Ascending aorta (tissue), 2 donors: ENCODE results near the gene B4GALNT3. TPM values are rescaled to one million over a fixed set of nuclear protein-coding genes. Genes with fewer than 3 reads are reported as not detected.

ENCODE experiments used
- DNase-seq, 2 donors: peaks; one replicate each; pipeline ENCODE4 v3.0.0-alpha.2; 2019; ENCODE audit warnings: low spot score in 2 of 2
- H3K27ac ChIP-seq, 2 donors: fragments of 200-600 bp; sonication (generic); one replicate each; pipeline ENCODE4 v1.5.1; 2016 to 2017; ENCODE audit warnings: mild to moderate bottlenecking in 1 of 2
- H3K27me3 ChIP-seq: fragments of 200-600 bp; sonication (generic); one replicate; pipeline ENCODE4 v1.5.1; 2017
- H3K36me3 ChIP-seq, 2 donors: fragments of 200-600 bp; sonication (generic); one replicate each; pipeline ENCODE4 v1.5.1; 2016
- H3K4me1 ChIP-seq, 2 donors: fragments of 200-600 bp; sonication (generic); one replicate each; pipeline ENCODE4 v1.5.1; 2016 to 2017; ENCODE audit warnings: mild to moderate bottlenecking in 1 of 2
- H3K4me3 ChIP-seq, 2 donors: fragments of 200-600 bp; sonication (generic); one replicate each; pipeline ENCODE4 v1.5.1; 2016 to 2017; ENCODE audit warnings: mild to moderate bottlenecking in 1 of 2
- H3K9me3 ChIP-seq, 2 donors: fragments of 200-600 bp; sonication (generic); one replicate each; pipeline ENCODE4 v1.5.1; 2016
- CTCF ChIP-seq, 3 experiments: fragments of 200-600 bp in 2 of 3; fragments of 450-650 bp in 1 of 3; sonication (generic) in 2 of 3; IDR thresholded peaks; one replicate each; pipeline ENCODE4 v1.5.1; 2016 to 2019; ENCODE audit warnings: antibody characterized with exemption in 3 of 3, mild to moderate bottlenecking in 1 of 3, moderate library complexity in 1 of 3
- intact Hi-C: fragments of 100-400 bp; cut with DNase I; formaldehyde crosslinking; loops from one replicate; pipeline ENCODE4 v1.15.1; 2023
- total RNA-seq: library from RNA; depleted of rRNA; stranded (reverse); fragments of >200 nt; gene quantifications from one replicate; pipeline ENCODE4 v1.1.0, GENCODE V29; 2016

The B4GALNT3 gene
- total RNA-seq, 1 donor from 2014 or later: 10.4 TPM

GRCh38 chr12:570435-570920 is 110.7 kb downstream of the B4GALNT3 start:
- Histone ChIP-seq H3K9me3 (no peaks in the 10 kb centered on the region), H3K27me3 (no peaks in the 10 kb centered on the region), H3K4me1 (peaks cover 7 to 27% of the 10 kb centered on the region in 2 donors), H3K4me3 (peak overlapping the region; percentile 68 to 77), H3K36me3 (no peaks in the 10 kb centered on the region), H3K27ac (peak overlapping the region; percentile 93 to 97)
- intact Hi-C loops: loop anchor here (1.0 kb wide), 2 partner anchors 244 to 379 kb away; partner anchors contain the start of gene RAD52
- no peak for TF ChIP-seq CTCF (IDR thresholded peaks at IDR 0.05)
- peak in 1 of 2 donors; percentile 89 for DNase-seq

- DNase-seq: peak in 1 of 2 donors; percentile 95
- Histone ChIP-seq H3K36me3 (no peaks in the 10 kb centered on the region), H3K27ac (peak overlapping the region; percentile 93 to 97), H3K27me3 (no peaks in the 10 kb centered on the region), H3K4me3 (peak overlapping the region; percentile 68 to 77), H3K9me3 (no peaks in the 10 kb centered on the region), H3K4me1 (peaks cover 12 to 33% of the 10 kb centered on the region in 2 donors)
- intact Hi-C loops: loop anchor here (1.0 kb wide), 3 partner anchors 181 to 378 kb away; partner anchors contain the start of genes RAD52 and WNK1
- no peak for TF ChIP-seq CTCF (IDR thresholded peaks at IDR 0.05)
Measured at GRCh38 chr12:570921-571794, 111.4 kb downstream of the B4GALNT3 start.

- Histone ChIP-seq H3K4me3 (peak overlapping the region in 1 of 2 donors; percentile 68), H3K27ac (peak overlapping the region; percentile 93 to 97), H3K4me1 (peaks cover 15 to 38% of the 10 kb centered on the region in 2 donors), H3K36me3 (no peaks in the 10 kb centered on the region), H3K27me3 (no peaks in the 10 kb centered on the region), H3K9me3 (no peaks in the 10 kb centered on the region)
- intact Hi-C loops: loop anchor here (1.0 kb wide), 1 partner anchor 180 kb away; the partner anchor contains the start of gene WNK1
- peak in 1 of 2 donors; percentile 75 for DNase-seq
- no peak for TF ChIP-seq CTCF (IDR thresholded peaks at IDR 0.05)
Measured at GRCh38 chr12:571795-572531, 112.2 kb downstream of the B4GALNT3 start.

- H3K4me3 ChIP-seq: no peak overlapping the region
- intact Hi-C loops: no loop called here
- no peak for TF ChIP-seq CTCF (IDR thresholded peaks at IDR 0.05)
- no peaks in the 10 kb centered on the region for H3K9me3 ChIP-seq
- no peak for DNase-seq
- peak overlapping the region; percentile 93 to 97 for H3K27ac ChIP-seq
- H3K27me3 ChIP-seq: no peaks in the 10 kb centered on the region
- H3K4me1 ChIP-seq: peaks cover 15 to 38% of the 10 kb centered on the region in 2 donors
- H3K36me3 ChIP-seq: no peaks in the 10 kb centered on the region
Measured at GRCh38 chr12:572532-572899, 112.8 kb downstream of the B4GALNT3 start.

- TF ChIP-seq CTCF (IDR thresholded peaks at IDR 0.05): no peak
- intact Hi-C loops: loop anchor here (1.0 kb wide), 1 partner anchor 72 kb away; no protein-coding TSS in a partner anchor
- no peak overlapping the region for H3K4me3 ChIP-seq
- H3K4me1 ChIP-seq: peaks cover 15 to 38% of the 10 kb centered on the region in 2 donors
- no peaks in the 10 kb centered on the region for H3K27me3 ChIP-seq
- DNase-seq: peak in 1 of 2 donors; percentile 56
- H3K36me3 ChIP-seq: no peaks in the 10 kb centered on the region
- H3K9me3 ChIP-seq: no peaks in the 10 kb centered on the region
- no peak overlapping the region for H3K27ac ChIP-seq
Measured at GRCh38 chr12:573232-573631, 113.5 kb downstream of the B4GALNT3 start.
